ENCODE data around the gene AUTS2. TPM values are rescaled to one million over a fixed set of nuclear protein-coding genes. Genes with fewer than 3 reads are reported as not detected.

AUTS2 gene
- total RNA-seq, 1 experiment from 2014 or later = 50.0 TPM

DNA sequence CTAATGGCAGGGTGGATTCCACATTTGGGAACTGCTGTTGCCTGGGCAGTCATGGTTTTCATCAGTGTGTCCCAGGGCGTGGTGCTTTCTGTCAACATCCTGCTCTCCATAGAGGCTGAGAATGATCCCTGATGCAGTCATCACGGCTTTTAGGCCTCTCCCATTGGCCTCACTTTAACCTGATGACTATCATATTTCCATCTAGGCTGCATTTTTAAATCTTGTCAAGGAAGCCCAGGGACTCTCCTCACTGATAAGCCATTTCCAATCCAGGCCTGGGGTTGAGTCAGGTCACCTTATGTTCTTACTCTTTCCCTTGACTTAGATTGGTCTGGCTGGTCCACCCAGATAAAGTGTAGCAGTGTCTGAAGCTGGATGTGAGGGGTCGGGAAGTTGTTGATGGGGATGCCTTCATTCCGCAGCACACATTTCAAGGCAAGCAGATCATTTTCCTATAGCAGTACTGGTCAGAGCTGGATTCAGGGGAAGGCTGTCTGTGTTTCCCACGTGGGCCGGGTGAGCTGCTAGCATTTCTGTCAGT, 177.0 kb downstream of the AUTS2 start (continued):
- TF ChIP-seq ZNF121 (CRISPR knock-in tag; IDR thresholded peaks at IDR 0.05) = no peak
- no peak for TF ChIP-seq ELF4 (CRISPR knock-in tag; IDR thresholded peaks at IDR 0.05; ENCODE audit: low read depth)
- TF ChIP-seq, protein P1, sequence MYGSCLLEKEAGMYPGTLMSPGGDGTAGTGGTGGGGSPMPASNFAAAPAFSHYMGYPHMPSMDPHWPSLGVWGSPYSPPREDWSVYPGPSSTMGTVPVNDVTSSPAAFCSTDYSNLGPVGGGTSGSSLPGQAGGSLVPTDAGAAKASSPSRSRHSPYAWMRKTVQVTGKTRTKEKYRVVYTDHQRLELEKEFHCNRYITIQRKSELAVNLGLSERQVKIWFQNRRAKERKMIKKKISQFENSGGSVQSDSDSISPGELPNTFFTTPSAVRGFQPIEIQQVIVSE (CRISPR knock-in tag; IDR thresholded peaks at IDR 0.05; ENCODE audit: borderline replicate concordance) = no peak
- no peak for TF ChIP-seq GRHL2 (CRISPR knock-in tag; IDR thresholded peaks at IDR 0.05; ENCODE audit: insufficient replicate concordance, severe bottlenecking)
- TF ChIP-seq ZBTB21 (CRISPR knock-in tag; IDR thresholded peaks at IDR 0.05; ENCODE audit: borderline replicate concordance) = no peak
- TF ChIP-seq, protein P2, sequence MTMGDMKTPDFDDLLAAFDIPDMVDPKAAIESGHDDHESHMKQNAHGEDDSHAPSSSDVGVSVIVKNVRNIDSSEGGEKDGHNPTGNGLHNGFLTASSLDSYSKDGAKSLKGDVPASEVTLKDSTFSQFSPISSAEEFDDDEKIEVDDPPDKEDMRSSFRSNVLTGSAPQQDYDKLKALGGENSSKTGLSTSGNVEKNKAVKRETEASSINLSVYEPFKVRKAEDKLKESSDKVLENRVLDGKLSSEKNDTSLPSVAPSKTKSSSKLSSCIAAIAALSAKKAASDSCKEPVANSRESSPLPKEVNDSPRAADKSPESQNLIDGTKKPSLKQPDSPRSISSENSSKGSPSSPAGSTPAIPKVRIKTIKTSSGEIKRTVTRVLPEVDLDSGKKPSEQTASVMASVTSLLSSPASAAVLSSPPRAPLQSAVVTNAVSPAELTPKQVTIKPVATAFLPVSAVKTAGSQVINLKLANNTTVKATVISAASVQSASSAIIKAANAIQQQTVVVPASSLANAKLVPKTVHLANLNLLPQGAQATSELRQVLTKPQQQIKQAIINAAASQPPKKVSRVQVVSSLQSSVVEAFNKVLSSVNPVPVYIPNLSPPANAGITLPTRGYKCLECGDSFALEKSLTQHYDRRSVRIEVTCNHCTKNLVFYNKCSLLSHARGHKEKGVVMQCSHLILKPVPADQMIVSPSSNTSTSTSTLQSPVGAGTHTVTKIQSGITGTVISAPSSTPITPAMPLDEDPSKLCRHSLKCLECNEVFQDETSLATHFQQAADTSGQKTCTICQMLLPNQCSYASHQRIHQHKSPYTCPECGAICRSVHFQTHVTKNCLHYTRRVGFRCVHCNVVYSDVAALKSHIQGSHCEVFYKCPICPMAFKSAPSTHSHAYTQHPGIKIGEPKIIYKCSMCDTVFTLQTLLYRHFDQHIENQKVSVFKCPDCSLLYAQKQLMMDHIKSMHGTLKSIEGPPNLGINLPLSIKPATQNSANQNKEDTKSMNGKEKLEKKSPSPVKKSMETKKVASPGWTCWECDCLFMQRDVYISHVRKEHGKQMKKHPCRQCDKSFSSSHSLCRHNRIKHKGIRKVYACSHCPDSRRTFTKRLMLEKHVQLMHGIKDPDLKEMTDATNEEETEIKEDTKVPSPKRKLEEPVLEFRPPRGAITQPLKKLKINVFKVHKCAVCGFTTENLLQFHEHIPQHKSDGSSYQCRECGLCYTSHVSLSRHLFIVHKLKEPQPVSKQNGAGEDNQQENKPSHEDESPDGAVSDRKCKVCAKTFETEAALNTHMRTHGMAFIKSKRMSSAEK (CRISPR knock-in tag; IDR thresholded peaks at IDR 0.05; ENCODE audit: borderline replicate concordance) = no peak

DNA sequence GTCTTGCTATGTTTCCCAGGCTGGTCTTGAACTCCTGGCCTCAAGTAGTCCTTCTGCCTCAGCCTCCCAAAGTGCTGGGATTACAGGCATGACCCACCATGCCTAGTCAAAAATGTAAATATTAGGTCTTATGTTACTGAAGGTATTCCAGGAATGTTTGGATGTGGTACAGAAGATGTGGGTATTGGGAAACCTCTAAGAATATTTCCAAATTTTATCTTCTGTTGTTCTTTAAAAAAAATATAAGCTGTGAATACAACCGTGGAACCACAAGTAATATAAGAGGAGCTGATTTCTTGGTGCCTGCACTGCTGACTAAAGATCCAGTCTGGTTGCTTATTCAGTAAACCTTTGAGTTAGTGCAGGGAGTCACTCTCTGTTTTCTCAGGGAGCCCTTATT, 178.3 kb downstream of the AUTS2 start:
- DNase-seq (ENCODE audit: low spot score) (no peak), ATAC-seq (no peak)
- peaks cover 23% of the 10 kb centered on the region for H3K4me1 Mint-ChIP-seq
- no peaks in the 10 kb centered on the region for H3K36me3 Mint-ChIP-seq
- no peak overlapping the region for H3K27ac Mint-ChIP-seq
- peaks cover 6% of the 10 kb centered on the region; the same call in 1 of the 2 replicates for H3K27me3 Mint-ChIP-seq (ENCODE audit: low read depth)
- no peak overlapping the region for H3K4me3 Mint-ChIP-seq
- POLR2A ChIA-PET = no interaction called here
- TF ChIP-seq, protein P3, sequence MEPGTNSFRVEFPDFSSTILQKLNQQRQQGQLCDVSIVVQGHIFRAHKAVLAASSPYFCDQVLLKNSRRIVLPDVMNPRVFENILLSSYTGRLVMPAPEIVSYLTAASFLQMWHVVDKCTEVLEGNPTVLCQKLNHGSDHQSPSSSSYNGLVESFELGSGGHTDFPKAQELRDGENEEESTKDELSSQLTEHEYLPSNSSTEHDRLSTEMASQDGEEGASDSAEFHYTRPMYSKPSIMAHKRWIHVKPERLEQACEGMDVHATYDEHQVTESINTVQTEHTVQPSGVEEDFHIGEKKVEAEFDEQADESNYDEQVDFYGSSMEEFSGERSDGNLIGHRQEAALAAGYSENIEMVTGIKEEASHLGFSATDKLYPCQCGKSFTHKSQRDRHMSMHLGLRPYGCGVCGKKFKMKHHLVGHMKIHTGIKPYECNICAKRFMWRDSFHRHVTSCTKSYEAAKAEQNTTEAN (CRISPR knock-in tag; IDR thresholded peaks at IDR 0.05) = no peak
- TF ChIP-seq, protein P4, sequence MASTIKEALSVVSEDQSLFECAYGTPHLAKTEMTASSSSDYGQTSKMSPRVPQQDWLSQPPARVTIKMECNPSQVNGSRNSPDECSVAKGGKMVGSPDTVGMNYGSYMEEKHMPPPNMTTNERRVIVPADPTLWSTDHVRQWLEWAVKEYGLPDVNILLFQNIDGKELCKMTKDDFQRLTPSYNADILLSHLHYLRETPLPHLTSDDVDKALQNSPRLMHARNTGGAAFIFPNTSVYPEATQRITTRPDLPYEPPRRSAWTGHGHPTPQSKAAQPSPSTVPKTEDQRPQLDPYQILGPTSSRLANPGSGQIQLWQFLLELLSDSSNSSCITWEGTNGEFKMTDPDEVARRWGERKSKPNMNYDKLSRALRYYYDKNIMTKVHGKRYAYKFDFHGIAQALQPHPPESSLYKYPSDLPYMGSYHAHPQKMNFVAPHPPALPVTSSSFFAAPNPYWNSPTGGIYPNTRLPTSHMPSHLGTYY (CRISPR knock-in tag; IDR thresholded peaks at IDR 0.05) = no peak
- TF ChIP-seq IRF2 (CRISPR knock-in tag; IDR thresholded peaks at IDR 0.05; ENCODE audit: borderline replicate concordance, low read depth) (no peak), ZNF423 (CRISPR knock-in tag; IDR thresholded peaks at IDR 0.05) (no peak), HMGA2 (CRISPR knock-in tag; IDR thresholded peaks at IDR 0.05) (no peak), OVOL2 (CRISPR knock-in tag; IDR thresholded peaks at IDR 0.05; ENCODE audit: borderline replicate concordance) (no peak), SMAD4 (CRISPR knock-in tag; IDR thresholded peaks at IDR 0.05) (no peak), RELA (CRISPR knock-in tag; IDR thresholded peaks at IDR 0.05; ENCODE audit: borderline replicate concordance) (no peak), FOXK1 (CRISPR knock-in tag; IDR thresholded peaks at IDR 0.05) (no peak), FOXJ3 (CRISPR knock-in tag; IDR thresholded peaks at IDR 0.05; ENCODE audit: borderline replicate concordance) (no peak), ZNF219 (CRISPR knock-in tag; IDR thresholded peaks at IDR 0.05; ENCODE audit: borderline replicate concordance) (no peak), SMAD3 (CRISPR knock-in tag; IDR thresholded peaks at IDR 0.05; ENCODE audit: borderline replicate concordance) (no peak)
- TF ChIP-seq, protein P2 (CRISPR knock-in tag; IDR thresholded peaks at IDR 0.05; ENCODE audit: borderline replicate concordance) = no peak
- TF ChIP-seq, protein P5, sequence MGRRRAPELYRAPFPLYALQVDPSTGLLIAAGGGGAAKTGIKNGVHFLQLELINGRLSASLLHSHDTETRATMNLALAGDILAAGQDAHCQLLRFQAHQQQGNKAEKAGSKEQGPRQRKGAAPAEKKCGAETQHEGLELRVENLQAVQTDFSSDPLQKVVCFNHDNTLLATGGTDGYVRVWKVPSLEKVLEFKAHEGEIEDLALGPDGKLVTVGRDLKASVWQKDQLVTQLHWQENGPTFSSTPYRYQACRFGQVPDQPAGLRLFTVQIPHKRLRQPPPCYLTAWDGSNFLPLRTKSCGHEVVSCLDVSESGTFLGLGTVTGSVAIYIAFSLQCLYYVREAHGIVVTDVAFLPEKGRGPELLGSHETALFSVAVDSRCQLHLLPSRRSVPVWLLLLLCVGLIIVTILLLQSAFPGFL (CRISPR knock-in tag; IDR thresholded peaks at IDR 0.05; ENCODE audit: borderline replicate concordance) = no peak
- H3K9me3 Mint-ChIP-seq = no peaks in the 10 kb centered on the region
- CTCF ChIA-PET = no interaction called here
